Lower leg skin (tissue), 4 donors: ENCODE data around the gene GPC4. TPM values are rescaled to one million over a fixed set of nuclear protein-coding genes. Genes with fewer than 3 reads are reported as not detected.

Experiments
- DNase-seq, 2 donors: peaks; one replicate each; pipeline ENCODE4 v3.0.0-alpha.2; 2019; ENCODE audit warnings: low spot score in 2 of 2
- H3K4me3 ChIP-seq: fragments of 200-600 bp; sonication (generic); 2 replicates; pipeline ENCODE4 v1.5.1; 2017; ENCODE audit warnings: mild to moderate bottlenecking, low read depth; ENCODE audit not compliant: poor library complexity, severe bottlenecking
- POLR2A ChIP-seq, 2 donors: fragments of 450-650 bp; IDR thresholded peaks; one replicate each; pipeline ENCODE4 v1.6.1; 2016 to 2017; ENCODE audit warnings: antibody characterized with exemption in 2 of 2, mild to moderate bottlenecking in 1 of 2, moderate library complexity in 1 of 2
- WGBS, 2 donors: methylation state at CpG; one replicate each; pipeline ENCODE4 v1.1.5; 2018; 5-methylcytosine and 5-hydroxymethylcytosine counted together
- intact Hi-C: fragments of 100-400 bp; cut with DNase I; formaldehyde crosslinking; loops from one replicate; pipeline ENCODE4 v1.15.0; 2023; ENCODE audit warnings: low total_unique reads
- total RNA-seq, 4 donors: library from RNA; depleted of rRNA; stranded (reverse); fragments of >200 nt; gene quantifications; one replicate each; pipeline ENCODE4 v1.1.0, GENCODE V29; 2016
- TF ChIP-seq, protein P1 (sequence below), 3 donors: fragments of 450-650 bp; IDR thresholded peaks; one replicate each; pipeline ENCODE4 v1.5.1; 2016; ENCODE audit warnings: antibody characterized with exemption in 3 of 3, mild to moderate bottlenecking in 3 of 3, moderate library complexity in 2 of 3

The GPC4 gene
- 1 to 10 TPM; 2.7 to 7.2 (median 3.7) TPM for total RNA-seq

DNA sequence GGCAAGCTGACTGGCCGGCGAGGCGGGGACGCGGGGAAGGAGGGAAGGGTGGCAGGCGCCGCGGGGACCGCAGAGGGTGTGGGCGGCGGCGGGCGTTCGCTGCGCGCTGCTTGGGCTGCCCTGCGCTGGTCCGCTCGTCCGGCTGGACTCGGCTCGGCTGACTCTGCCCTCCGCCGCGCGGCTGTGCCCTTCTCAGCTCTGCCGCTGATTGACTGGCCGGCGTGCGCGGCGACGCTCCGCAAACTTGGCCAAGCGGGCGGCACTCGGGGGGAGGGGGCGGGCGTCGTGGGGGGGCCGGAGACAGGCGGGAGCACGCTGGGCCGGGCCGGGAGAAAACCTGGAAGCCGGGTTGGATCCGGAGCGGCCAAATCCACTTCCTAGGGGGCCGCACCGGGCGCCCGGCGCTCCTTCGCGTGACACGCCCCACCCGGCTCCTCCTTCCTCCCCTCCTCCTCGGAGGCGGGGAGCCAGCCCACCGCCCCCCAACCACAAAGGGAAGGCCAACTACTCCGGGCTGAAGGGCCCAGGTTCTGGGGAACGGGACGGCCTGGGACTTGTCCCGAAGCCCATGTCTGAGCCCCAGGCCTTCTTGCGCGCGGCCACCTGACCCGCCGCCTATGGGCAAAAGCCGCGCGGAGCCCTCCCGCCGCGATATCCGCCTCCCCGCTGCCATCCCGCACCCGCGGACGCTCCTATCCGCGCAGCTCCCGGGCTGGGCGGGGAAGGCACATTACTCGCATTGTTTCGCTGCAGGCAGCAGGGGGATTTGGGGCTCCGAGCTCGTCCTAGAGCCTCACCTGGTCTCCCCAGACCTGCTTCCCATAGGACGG lies at the start of gene GPC4:
Gene GPC4 (minus strand): TSS at position 214 of the 830 bp plus-strand sequence. CDS start 524 bp downstream, outside the sequence.
- 0 to 41% methylated on average over 11 to 89 of the region's 90 CpGs for whole genome bisulfite sequencing, 2 donors
- intact Hi-C loops, result no loop called here
- H3K4me3 ChIP-seq, result peak within 1 kb of the TSS; percentile 35
- DNase-seq, result peak; percentile 20 to 91
- TF ChIP-seq POLR2A (IDR thresholded peaks at IDR 0.05), result no peak
- TF ChIP-seq, protein P1, sequence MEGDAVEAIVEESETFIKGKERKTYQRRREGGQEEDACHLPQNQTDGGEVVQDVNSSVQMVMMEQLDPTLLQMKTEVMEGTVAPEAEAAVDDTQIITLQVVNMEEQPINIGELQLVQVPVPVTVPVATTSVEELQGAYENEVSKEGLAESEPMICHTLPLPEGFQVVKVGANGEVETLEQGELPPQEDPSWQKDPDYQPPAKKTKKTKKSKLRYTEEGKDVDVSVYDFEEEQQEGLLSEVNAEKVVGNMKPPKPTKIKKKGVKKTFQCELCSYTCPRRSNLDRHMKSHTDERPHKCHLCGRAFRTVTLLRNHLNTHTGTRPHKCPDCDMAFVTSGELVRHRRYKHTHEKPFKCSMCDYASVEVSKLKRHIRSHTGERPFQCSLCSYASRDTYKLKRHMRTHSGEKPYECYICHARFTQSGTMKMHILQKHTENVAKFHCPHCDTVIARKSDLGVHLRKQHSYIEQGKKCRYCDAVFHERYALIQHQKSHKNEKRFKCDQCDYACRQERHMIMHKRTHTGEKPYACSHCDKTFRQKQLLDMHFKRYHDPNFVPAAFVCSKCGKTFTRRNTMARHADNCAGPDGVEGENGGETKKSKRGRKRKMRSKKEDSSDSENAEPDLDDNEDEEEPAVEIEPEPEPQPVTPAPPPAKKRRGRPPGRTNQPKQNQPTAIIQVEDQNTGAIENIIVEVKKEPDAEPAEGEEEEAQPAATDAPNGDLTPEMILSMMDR (IDR thresholded peaks at IDR 0.05), result no peak

DNA sequence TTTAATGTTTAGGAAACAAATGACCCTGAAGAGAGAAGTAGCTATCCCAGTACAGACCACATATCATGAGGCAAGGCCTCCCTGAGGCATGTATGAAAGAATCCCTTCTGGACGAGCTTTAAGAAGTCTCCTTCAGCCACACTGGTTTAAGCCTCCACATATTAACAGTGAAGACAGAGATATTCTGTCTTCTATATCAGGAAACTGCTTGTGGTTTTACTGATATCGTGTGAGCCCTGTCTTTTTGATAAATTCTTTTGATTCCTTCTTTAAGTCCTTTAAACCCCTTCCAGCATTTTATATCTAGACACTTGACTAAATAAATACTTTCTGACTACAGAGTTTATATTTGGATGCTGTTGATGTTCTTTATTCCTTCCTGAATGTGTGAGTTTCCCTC lies 45.9 kb upstream of the GPC4 start:
- WGBS, 2 donors, result 53 to 85% methylated on average over 2 of the region's 2 CpGs
- H3K4me3 ChIP-seq, result no peak overlapping the region
- intact Hi-C loops, result no loop called here
- no peak for TF ChIP-seq POLR2A (IDR thresholded peaks at IDR 0.05)
- TF ChIP-seq, protein P1 (IDR thresholded peaks at IDR 0.05), result no peak
- no peak for DNase-seq

DNA sequence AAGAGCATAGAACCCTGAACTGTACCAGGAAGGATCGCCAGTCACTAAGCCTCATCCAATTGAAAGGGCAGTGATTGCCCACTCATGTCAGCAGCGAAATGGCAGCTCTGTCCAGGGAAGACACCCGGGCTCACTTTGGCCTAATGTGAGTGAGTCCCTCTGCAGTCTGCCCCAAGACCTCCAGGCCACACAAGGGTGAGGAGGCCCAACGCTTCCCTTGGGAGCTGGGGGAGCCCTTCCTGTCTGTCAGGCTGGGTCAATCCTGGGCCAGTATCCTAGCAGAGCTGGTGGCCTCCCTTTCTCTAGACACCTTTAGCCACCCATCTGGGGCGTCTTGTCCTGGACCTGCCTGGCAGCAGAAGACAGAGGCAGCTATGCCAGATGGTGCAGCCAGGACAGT lies 39.6 kb upstream of the GPC4 start:
- TF ChIP-seq POLR2A (IDR thresholded peaks at IDR 0.05), result no peak
- TF ChIP-seq, protein P1 (IDR thresholded peaks at IDR 0.05), result no peak
- H3K4me3 ChIP-seq, result no peak overlapping the region
- no peak for DNase-seq
- intact Hi-C loops, result no loop called here
- 48% methylated on average over 5 of the region's 5 CpGs; no CpG with 5 or more reads in 1 of the 2 donors for WGBS, 2 donors

DNA sequence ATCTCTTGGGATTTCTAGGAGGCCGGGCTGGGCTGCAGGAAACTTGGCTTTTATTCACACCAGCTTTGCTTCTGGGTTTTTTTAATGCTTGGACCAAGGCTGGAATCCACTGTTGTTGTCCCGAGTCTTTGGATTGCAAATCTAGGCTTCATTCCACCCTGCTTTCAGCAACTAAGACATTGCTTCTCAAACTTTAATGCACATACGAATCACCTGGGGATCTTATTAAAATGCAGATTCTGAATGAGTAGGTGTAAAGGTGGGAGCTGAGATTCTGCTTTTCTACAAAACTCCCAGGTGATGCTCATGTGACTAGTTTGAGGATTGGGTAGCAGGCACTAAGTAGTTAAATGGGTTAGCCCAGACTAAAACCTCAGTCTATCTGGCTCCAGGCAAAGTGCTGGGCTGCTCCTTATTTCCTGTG lies 39.2 kb upstream of the GPC4 start:
- DNase-seq, result no peak
- intact Hi-C loops, result no loop called here
- no peak overlapping the region for H3K4me3 ChIP-seq
- 59 to 63% methylated on average over 3 of the region's 3 CpGs for WGBS, 2 donors
- TF ChIP-seq, protein P1 (IDR thresholded peaks at IDR 0.05), result no peak
- no peak for TF ChIP-seq POLR2A (IDR thresholded peaks at IDR 0.05)

DNA sequence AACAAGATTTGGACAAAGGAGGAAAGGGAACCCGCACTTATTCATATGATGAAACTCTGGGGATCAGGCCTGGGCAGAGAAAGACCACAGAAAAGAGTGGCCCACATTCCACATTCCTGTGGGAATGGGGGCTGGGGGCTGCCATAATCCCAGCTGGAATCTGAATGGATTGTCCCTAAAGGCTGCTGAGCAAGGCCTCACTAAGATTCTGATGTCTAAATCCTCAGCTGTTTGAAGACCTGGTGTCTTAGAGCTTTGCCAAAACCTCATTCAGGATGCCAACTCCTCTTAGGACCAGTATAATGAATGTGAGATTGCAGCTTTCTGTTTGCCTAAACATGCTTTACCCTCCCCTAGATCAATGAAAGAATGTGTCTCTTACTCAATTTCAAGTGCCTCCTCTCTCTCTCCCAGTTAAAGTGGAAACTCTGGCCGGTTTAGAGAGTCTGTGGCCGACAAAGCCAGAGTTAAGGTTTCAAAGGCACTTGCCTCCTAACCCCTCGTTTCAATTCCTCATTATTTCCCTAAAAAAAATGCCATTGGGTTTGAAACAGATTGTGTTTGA lies 33.3 kb upstream of the GPC4 start:
- intact Hi-C loops, result no loop called here
- 45 to 51% methylated on average over 4 of the region's 4 CpGs for WGBS, 2 donors
- no peak for TF ChIP-seq POLR2A (IDR thresholded peaks at IDR 0.05)
- TF ChIP-seq, protein P1 (IDR thresholded peaks at IDR 0.05), result no peak
- H3K4me3 ChIP-seq, result no peak overlapping the region
- DNase-seq, result no peak
